Prostate gland (tissue), 2 donors: Measurements from ENCODE around the gene PROX1. TPM values are rescaled to one million over a fixed set of nuclear protein-coding genes. Genes with fewer than 3 reads are reported as not detected.

Source experiments
- DNase-seq: peaks from one replicate; pipeline ENCODE4 v3.0.0-alpha.2; 2019; ENCODE audit warnings: low spot score
- H3K27ac ChIP-seq, 2 donors: fragments of 200-600 bp; sonication (generic); 2 replicates each; pipeline ENCODE4 v1.5.1; 2017 to 2019
- H3K27me3 ChIP-seq: fragments of 200-600 bp; sonication (generic); replicated peaks from 2 replicates; pipeline ENCODE4 v1.5.1; 2019; ENCODE audit not compliant: insufficient read depth
- H3K36me3 ChIP-seq, 2 donors: fragments of 200-600 bp; sonication (generic); 1 replicate in 1 of 2; 2 replicates in 1 of 2; pipeline versions ENCODE4 v1.5.1 to v1.8.1; 2017 to 2019
- H3K4me1 ChIP-seq: fragments of 200-600 bp; sonication (generic); replicated peaks from 2 replicates; pipeline ENCODE4 v1.5.1; 2019
- H3K4me3 ChIP-seq, 2 donors: fragments of 200-600 bp; sonication (generic); 2 replicates each; pipeline ENCODE4 v1.5.1; 2017 to 2019
- H3K9me3 ChIP-seq: fragments of 200-600 bp; sonication (generic); 2 replicates; pipeline ENCODE4 v1.5.1; 2017
- CTCF ChIP-seq, 4 experiments: fragments of 200-600 bp in 2 of 4; fragments of 450-650 bp in 2 of 4; sonication (generic) in 2 of 4; IDR thresholded peaks; 1 replicate in 3 of 4; 2 replicates in 1 of 4; pipeline ENCODE4 v1.5.1; 2016 to 2019; ENCODE audit warnings: antibody characterized with exemption in 4 of 4, mild to moderate bottlenecking in 2 of 4, moderate library complexity in 2 of 4
- POLR2A ChIP-seq: fragments of 450-650 bp; IDR thresholded peaks from one replicate; pipeline ENCODE4 v1.6.1; 2016; ENCODE audit warnings: antibody characterized with exemption, mild to moderate bottlenecking
- POLR2AphosphoS5 ChIP-seq: sonication (generic); formaldehyde crosslinking; IDR thresholded peaks from one replicate; pipeline ENCODE4 v1.6.1; 2017; ENCODE audit warnings: antibody characterized with exemption
- WGBS: methylation state at CpG from one replicate; pipeline ENCODE4 v1.1.5; 2018; 5-methylcytosine and 5-hydroxymethylcytosine counted together
- intact Hi-C: fragments of 100-400 bp; cut with DNase I; formaldehyde crosslinking; loops from one replicate; pipeline ENCODE4 v1.14.2; 2022
- total RNA-seq, 2 donors: library from RNA; depleted of rRNA; stranded (reverse); fragments of >200 nt; gene quantifications; one replicate each; pipeline ENCODE4 v1.1.0, GENCODE V29; 2016

Gene PROX1
- total RNA-seq, 2 donors from 2014 or later, result 1.1 to 6.2 TPM

GRCh38 chr1:214004014-214004413 is 16.2 kb downstream of the PROX1 start:
- H3K36me3 ChIP-seq, result no peaks in the 10 kb centered on the region
- no peaks in the 10 kb centered on the region for H3K27me3 ChIP-seq

GRCh38 chr1:214004795-214005194 is 17.0 kb downstream of the PROX1 start:
- 90% methylated on average over 4 of the region's 4 CpGs for WGBS
- intact Hi-C loops, result no loop called here

More at GRCh38 chr1:214004014-214004413, 16.2 kb downstream of the PROX1 start:
- H3K4me3 ChIP-seq, result no peak overlapping the region
- no peak overlapping the region for H3K27ac ChIP-seq
- no peak for TF ChIP-seq POLR2A
- no peak for TF ChIP-seq POLR2AphosphoS5
- no peak for TF ChIP-seq CTCF (IDR thresholded peaks at IDR 0.05)
- 64% methylated on average over 2 of the region's 2 CpGs for WGBS
- H3K4me1 ChIP-seq, result no peaks in the 10 kb centered on the region
- intact Hi-C loops, result no loop called here
- H3K9me3 ChIP-seq, result no peaks in the 10 kb centered on the region
- DNase-seq, result no peak

GRCh38 chr1:214005708-214006107 is 17.9 kb downstream of the PROX1 start:
- TF ChIP-seq POLR2AphosphoS5 (no peak), CTCF (IDR thresholded peaks at IDR 0.05) (no peak), POLR2A (no peak)
- H3K27ac ChIP-seq, result no peak overlapping the region
- DNase-seq, result no peak
- no peaks in the 10 kb centered on the region for H3K36me3 ChIP-seq
- 93% methylated on average over 3 of the region's 3 CpGs for WGBS
- H3K4me1 ChIP-seq, result no peaks in the 10 kb centered on the region
- no peaks in the 10 kb centered on the region for H3K27me3 ChIP-seq
- H3K4me3 ChIP-seq, result no peak overlapping the region
- intact Hi-C loops, result no loop called here
- H3K9me3 ChIP-seq, result no peaks in the 10 kb centered on the region

More at GRCh38 chr1:214004795-214005194, 17.0 kb downstream of the PROX1 start:
- no peaks in the 10 kb centered on the region for H3K9me3 ChIP-seq
- no peak for DNase-seq
- TF ChIP-seq POLR2A (no peak), CTCF (IDR thresholded peaks at IDR 0.05) (no peak)
- H3K36me3 ChIP-seq, result no peaks in the 10 kb centered on the region
- no peak overlapping the region for H3K4me3 ChIP-seq
- no peaks in the 10 kb centered on the region for H3K27me3 ChIP-seq
- H3K4me1 ChIP-seq, result no peaks in the 10 kb centered on the region
- H3K27ac ChIP-seq, result no peak overlapping the region

- Histone ChIP-seq H3K4me3 (no peak overlapping the region), H3K36me3 (no peaks in the 10 kb centered on the region), H3K9me3 (no peaks in the 10 kb centered on the region), H3K4me1 (no peaks in the 10 kb centered on the region), H3K27me3 (no peaks in the 10 kb centered on the region), H3K27ac (no peak overlapping the region)
- WGBS, result 85% methylated on average over 3 of the region's 3 CpGs
- TF ChIP-seq CTCF (IDR thresholded peaks at IDR 0.05) (no peak), POLR2A (no peak), POLR2AphosphoS5 (no peak)
- DNase-seq, result no peak
- intact Hi-C loops, result no loop called here
Observed at GRCh38 chr1:214006845-214007244, 19.1 kb downstream of the PROX1 start.

GRCh38 chr1:214008347-214008746 is 20.6 kb downstream of the PROX1 start:
- intact Hi-C loops, result no loop called here
- Histone ChIP-seq H3K4me3 (no peak overlapping the region), H3K27ac (no peak overlapping the region), H3K9me3 (no peaks in the 10 kb centered on the region), H3K27me3 (no peaks in the 10 kb centered on the region), H3K36me3 (no peaks in the 10 kb centered on the region), H3K4me1 (no peaks in the 10 kb centered on the region)
- WGBS, result 99% methylated on average over 3 of the region's 3 CpGs
- no peak for TF ChIP-seq POLR2AphosphoS5
- TF ChIP-seq POLR2A, result no peak
- no peak for DNase-seq
